SU-DHL-6 (cell line): ENCODE data around the gene ARIH1.
"Not testable (repeated sequence)": the region's sequence is repeated elsewhere in the genome, so short reads cannot be mapped to it uniquely, and the experiment has no call there.

Experiments
- H2AFZ ChIP-seq: fragments of 200-600 bp; sonication (generic); 2 replicates; pipeline ENCODE4 v1.6.1; 2014; ENCODE audit warnings: low read depth, mild to moderate bottlenecking, moderate library complexity, mixed read lengths, antibody characterized with exemption, low read length; ENCODE audit not compliant: severe bottlenecking
- H3F3A ChIP-seq: fragments of 200-600 bp; shearing (Covaris generic); 2 replicates; pipeline ENCODE4 v1.6.0; 2016; ENCODE audit warnings: antibody characterized with exemption, mild to moderate bottlenecking; ENCODE audit not compliant: insufficient read depth
- H3K27ac ChIP-seq: fragments of 200-600 bp; sonication (generic); 2 replicates; pipeline ENCODE4 v1.5.1; 2016; ENCODE audit warnings: low read depth, mild to moderate bottlenecking, low read length, moderate library complexity, mixed read lengths
- H3K27me3 ChIP-seq: fragments of 200-600 bp; sonication (generic), shearing (Covaris generic); 2 replicates; pipeline ENCODE4 v1.6.0; 2014; ENCODE audit warnings: mild to moderate bottlenecking, low read length
- H3K36me3 ChIP-seq: fragments of 200-600 bp; sonication (generic); 2 replicates; pipeline ENCODE4 v1.6.1; 2014; ENCODE audit warnings: mild to moderate bottlenecking, low read length, mixed read lengths
- H3K4me2 ChIP-seq: fragments of 300-600, 200-600 bp; shearing (Covaris generic), sonication (generic); 2 replicates; pipeline ENCODE4 v1.6.0; 2014; ENCODE audit warnings: low read length, low read depth, mild to moderate bottlenecking; ENCODE audit not compliant: poor library complexity, severe bottlenecking
- H3K4me3 ChIP-seq: fragments of 200-600 bp; sonication (generic); 2 replicates; pipeline ENCODE4 v1.5.1; 2014; ENCODE audit warnings: antibody characterized with exemption, low read length, mild to moderate bottlenecking, mixed read lengths; ENCODE audit not compliant: insufficient read depth, poor library complexity, severe bottlenecking
- H3K79me2 ChIP-seq: fragments of 200-600 bp; sonication (generic); 2 replicates; pipeline ENCODE4 v1.6.1; 2014; ENCODE audit warnings: mild to moderate bottlenecking, low read length, moderate library complexity; ENCODE audit not compliant: insufficient read depth
- H3K9ac ChIP-seq: fragments of 200-600 bp; sonication (generic); 2 replicates; pipeline ENCODE4 v1.7.0; 2014; ENCODE audit warnings: mild to moderate bottlenecking, low read length
- H3K9me2 ChIP-seq: fragments of 200-600 bp; sonication (generic); replicated peaks from 2 replicates; pipeline ENCODE4 v1.6.1; 2014; ENCODE audit warnings: low read length; ENCODE audit not compliant: insufficient read depth
- H3K9me3 ChIP-seq: fragments of 200-600 bp; sonication (generic); 2 replicates; pipeline ENCODE4 v1.6.1; 2014; ENCODE audit warnings: low read length, mixed read lengths; ENCODE audit not compliant: insufficient read depth
- H4K20me1 ChIP-seq: fragments of 200-600 bp; sonication (generic); 2 replicates; pipeline ENCODE4 v1.6.1; 2014; ENCODE audit warnings: low read depth, mild to moderate bottlenecking, antibody characterized with exemption, low read length, moderate library complexity, mixed read lengths
- EZH2phosphoT487 ChIP-seq: fragments of 200-600 bp; sonication (generic), shearing (Covaris generic); conservative IDR thresholded peaks from 2 replicates; pipeline ENCODE4 v1.6.1; 2018; ENCODE audit warnings: mild to moderate bottlenecking, antibody characterized with exemption, low read length, moderate library complexity, mixed read lengths
- TF ChIP-seq, protein P1 (sequence below): fragments of 200-600 bp; sonication (generic); IDR thresholded peaks from one replicate; pipeline ENCODE4 v1.5.1; 2017; ENCODE audit warnings: antibody characterized with exemption, mild to moderate bottlenecking, low read length, moderate library complexity; ENCODE audit not compliant: insufficient read depth, poor library complexity, severe bottlenecking

The ARIH1 gene

GRCh38 chr15:72616491-72617210, 142.5 kb downstream of the ARIH1 start:
- TF ChIP-seq, protein P1, sequence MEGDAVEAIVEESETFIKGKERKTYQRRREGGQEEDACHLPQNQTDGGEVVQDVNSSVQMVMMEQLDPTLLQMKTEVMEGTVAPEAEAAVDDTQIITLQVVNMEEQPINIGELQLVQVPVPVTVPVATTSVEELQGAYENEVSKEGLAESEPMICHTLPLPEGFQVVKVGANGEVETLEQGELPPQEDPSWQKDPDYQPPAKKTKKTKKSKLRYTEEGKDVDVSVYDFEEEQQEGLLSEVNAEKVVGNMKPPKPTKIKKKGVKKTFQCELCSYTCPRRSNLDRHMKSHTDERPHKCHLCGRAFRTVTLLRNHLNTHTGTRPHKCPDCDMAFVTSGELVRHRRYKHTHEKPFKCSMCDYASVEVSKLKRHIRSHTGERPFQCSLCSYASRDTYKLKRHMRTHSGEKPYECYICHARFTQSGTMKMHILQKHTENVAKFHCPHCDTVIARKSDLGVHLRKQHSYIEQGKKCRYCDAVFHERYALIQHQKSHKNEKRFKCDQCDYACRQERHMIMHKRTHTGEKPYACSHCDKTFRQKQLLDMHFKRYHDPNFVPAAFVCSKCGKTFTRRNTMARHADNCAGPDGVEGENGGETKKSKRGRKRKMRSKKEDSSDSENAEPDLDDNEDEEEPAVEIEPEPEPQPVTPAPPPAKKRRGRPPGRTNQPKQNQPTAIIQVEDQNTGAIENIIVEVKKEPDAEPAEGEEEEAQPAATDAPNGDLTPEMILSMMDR = no peak
- TF ChIP-seq EZH2phosphoT487 = no peak
- H3K9me2 ChIP-seq = no peaks in the 10 kb centered on the region
- H3K79me2 ChIP-seq = no peaks in the 10 kb centered on the region
- H3K4me2 ChIP-seq = no peak overlapping the region
- H4K20me1 ChIP-seq = no peaks in the 10 kb centered on the region
- no peaks in the 10 kb centered on the region for H3K36me3 ChIP-seq
- H3F3A ChIP-seq = no peaks in the 10 kb centered on the region
- no peak overlapping the region for H3K9ac ChIP-seq
- H2AFZ ChIP-seq = no peak overlapping the region
- no peaks in the 10 kb centered on the region for H3K27me3 ChIP-seq
- H3K4me3 ChIP-seq = no peak overlapping the region
- H3K27ac ChIP-seq = no peak overlapping the region
- no peaks in the 10 kb centered on the region for H3K9me3 ChIP-seq

DNA sequence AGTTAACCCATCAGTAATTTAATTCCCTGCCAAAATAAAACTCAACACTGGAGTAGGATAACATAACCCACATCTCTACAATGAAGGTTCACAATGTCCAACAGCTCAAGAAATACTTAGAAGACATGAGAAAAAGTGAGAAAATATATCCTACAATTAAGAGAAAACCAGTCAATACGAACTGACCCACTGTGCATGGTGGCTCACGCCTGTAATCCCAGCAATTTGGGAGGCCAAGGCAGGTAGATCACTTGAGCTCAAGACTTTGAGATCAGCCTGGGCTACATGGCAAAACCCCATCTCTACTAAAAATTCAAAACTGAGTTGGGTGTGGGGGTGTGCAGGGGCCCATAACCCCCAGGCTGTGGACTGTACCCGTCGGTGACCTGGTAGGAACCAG, 149.7 kb downstream of the ARIH1 start:
- not testable (repeated sequence) for H3K4me3 ChIP-seq, H4K20me1 ChIP-seq, H3F3A ChIP-seq

GRCh38 chr15:72626153-72626552, 152.0 kb downstream of the ARIH1 start:
- not testable (repeated sequence) for H3K9me2 ChIP-seq, H3K27ac ChIP-seq, H3K79me2 ChIP-seq, H3F3A ChIP-seq, H3K9me3 ChIP-seq, H3K27me3 ChIP-seq, H3K36me3 ChIP-seq, H2AFZ ChIP-seq, H3K4me3 ChIP-seq, H3K9ac ChIP-seq, H4K20me1 ChIP-seq, H3K4me2 ChIP-seq

More for the DNA sequence above, 149.7 kb downstream of the ARIH1 start:
- not testable (repeated sequence) for H3K9me3 ChIP-seq, H3K79me2 ChIP-seq, H3K27ac ChIP-seq, H3K9me2 ChIP-seq, H3K27me3 ChIP-seq, H3K4me2 ChIP-seq, H2AFZ ChIP-seq, H3K9ac ChIP-seq, H3K36me3 ChIP-seq

DNA sequence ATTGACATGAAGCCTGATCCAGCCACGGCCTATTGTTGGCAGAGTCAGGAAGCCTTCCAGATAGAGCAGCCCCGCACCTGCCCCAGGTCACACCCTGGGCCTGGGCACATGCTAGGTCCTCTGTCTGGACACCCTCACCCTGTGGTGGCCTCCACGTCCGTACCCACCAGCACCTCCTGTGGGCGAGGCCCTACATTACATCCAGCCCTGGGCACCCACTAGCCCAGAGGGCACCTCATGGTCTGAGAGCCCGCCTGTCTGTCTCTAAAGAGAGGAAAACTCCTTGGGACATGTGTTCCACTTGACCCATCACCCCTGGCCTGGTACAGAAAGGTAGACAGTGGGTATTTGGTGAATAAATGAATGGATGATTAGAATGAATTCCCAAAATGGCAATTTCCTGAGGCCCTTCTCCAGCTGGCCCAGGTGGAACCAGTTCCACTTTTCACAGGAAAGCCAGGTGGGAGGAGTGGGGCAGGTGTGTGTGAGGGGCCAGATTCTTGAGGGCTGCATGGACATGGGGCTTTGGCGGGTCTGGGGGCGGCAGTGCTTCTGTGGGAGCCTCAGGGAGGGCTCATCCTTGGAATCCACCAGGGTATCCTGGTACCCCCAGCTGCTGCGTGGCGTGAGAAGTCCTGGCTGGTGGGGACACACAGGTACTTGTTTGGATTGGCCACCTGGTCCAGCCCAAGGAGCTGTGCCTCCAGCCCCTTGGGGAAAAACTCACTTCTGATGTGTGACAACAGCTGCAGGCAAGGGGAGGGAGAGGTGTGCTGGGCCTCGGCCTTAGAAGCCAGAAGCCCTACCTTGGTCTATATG, 154.3 kb downstream of the ARIH1 start:
- TF ChIP-seq, protein P1 = peak; percentile 11
- not testable (repeated sequence) for H3F3A ChIP-seq, H4K20me1 ChIP-seq, H3K9me2 ChIP-seq, H2AFZ ChIP-seq, H3K9me3 ChIP-seq, H3K36me3 ChIP-seq, H3K79me2 ChIP-seq, H3K4me2 ChIP-seq, H3K9ac ChIP-seq, H3K4me3 ChIP-seq, H3K27ac ChIP-seq, H3K27me3 ChIP-seq

- H4K20me1 ChIP-seq, H3F3A ChIP-seq, H3K27me3 ChIP-seq, H3K36me3 ChIP-seq, H3K4me3 ChIP-seq, H3K27ac ChIP-seq, H2AFZ ChIP-seq, H3K4me2 ChIP-seq, H3K9me2 ChIP-seq, H3K9me3 ChIP-seq, H3K9ac ChIP-seq, H3K79me2 ChIP-seq: not testable (repeated sequence)
These were observed 155.0 kb downstream of the ARIH1 start for GRCh38 chr15:72629068-72629570.

GRCh38 chr15:72636519-72637282, 162.6 kb downstream of the ARIH1 start:
- H3K36me3 ChIP-seq, H3F3A ChIP-seq, H3K9me3 ChIP-seq, H4K20me1 ChIP-seq, H3K9me2 ChIP-seq, H3K79me2 ChIP-seq, H3K4me3 ChIP-seq, H3K27ac ChIP-seq, H3K27me3 ChIP-seq, H2AFZ ChIP-seq: not testable (repeated sequence)
- Histone ChIP-seq H3K9ac (0 out of 2 replicates have a peak overlapping the region, but pooled peaks have one; percentile 18), H3K4me2 (peak overlapping the region; percentile 41)
